Hypothalamus (tissue), 51 donors: ENCODE data around the gene EXOC8.
A peak's percentile ranks its signal among the peaks of the same experiment; 100 is the strongest.

Experiments
- DNase-seq, 51 donors: peaks; one replicate each; lab custom pipeline; 2025; lab: John Stamatoyannopoulos, UW

Gene EXOC8

GRCh38 chr1:231318568-231318967 lies 19.1 kb downstream of the EXOC8 start:
- DNase-seq: no peak

GRCh38 chr1:231318015-231318355 lies 19.7 kb downstream of the EXOC8 start:
- no peak for DNase-seq

GRCh38 chr1:231317306-231318014 lies 20.2 kb downstream of the EXOC8 start:
- DNase-seq: no peak

GRCh38 chr1:231315887-231316286 lies 21.8 kb downstream of the EXOC8 start:
- DNase-seq: peak in 1 of 51 donors; percentile 3

- no peak for DNase-seq
Measured at GRCh38 chr1:231313661-231314060, 24.0 kb downstream of the EXOC8 start.

- DNase-seq: no peak
Measured at GRCh38 chr1:231312432-231312788, 25.2 kb downstream of the EXOC8 start.

- no peak for DNase-seq
Measured at GRCh38 chr1:231311720-231312431, 25.8 kb downstream of the EXOC8 start.

GRCh38 chr1:231310391-231310934 lies 27.2 kb downstream of the EXOC8 start:
- DNase-seq: no peak

GRCh38 chr1:231301990-231302389 lies 35.7 kb downstream of the EXOC8 start:
- no peak for DNase-seq

GRCh38 chr1:231295938-231296337 lies 41.7 kb downstream of the EXOC8 start:
- no peak for DNase-seq

- no peak for DNase-seq
Measured at GRCh38 chr1:231286603-231287002, 51.0 kb downstream of the EXOC8 start.

GRCh38 chr1:231284441-231284840 lies 53.2 kb downstream of the EXOC8 start:
- no peak for DNase-seq
